Endothelial cell of hepatic sinusoid (primary cell): ENCODE results near the gene ZNF346.
"Not testable (repeated sequence)": the region's sequence is repeated elsewhere in the genome, so short reads cannot be mapped to it uniquely, and the experiment has no call there.

Experiments
- in situ Hi-C: cut with HindIII; loops from 2 replicates; pipeline ENCODE4 v1.10.0; 2017; ENCODE audit warnings: low sequenced_read_pairs

ZNF346 gene

GRCh38 chr5:177008716-177009115 lies 13.8 kb upstream of the ZNF346 start:
- in situ Hi-C loops, result no loop called here

DNA sequence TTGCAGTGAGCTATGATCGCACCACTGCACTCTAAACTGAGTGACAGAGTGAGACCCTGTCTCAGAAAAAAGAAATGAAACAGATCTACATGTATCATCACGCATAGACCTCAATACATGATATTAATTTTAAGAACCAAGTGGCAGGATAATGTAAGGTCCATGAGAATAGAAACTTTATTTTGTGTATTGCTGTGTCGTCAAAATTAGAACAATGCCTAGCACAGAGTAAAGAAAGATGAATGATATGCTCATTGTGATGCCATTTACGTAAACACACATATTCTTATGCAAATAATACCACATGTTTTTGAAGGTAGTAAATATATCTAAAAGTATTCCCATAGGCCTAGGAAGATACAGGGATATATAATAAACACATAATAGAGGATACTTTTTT lies 12.3 kb upstream of the ZNF346 start:
- in situ Hi-C loops, result no loop called here

- in situ Hi-C loops, result no loop called here
Observed at GRCh38 chr5:177015156-177015555, 7.3 kb upstream of the ZNF346 start.

DNA sequence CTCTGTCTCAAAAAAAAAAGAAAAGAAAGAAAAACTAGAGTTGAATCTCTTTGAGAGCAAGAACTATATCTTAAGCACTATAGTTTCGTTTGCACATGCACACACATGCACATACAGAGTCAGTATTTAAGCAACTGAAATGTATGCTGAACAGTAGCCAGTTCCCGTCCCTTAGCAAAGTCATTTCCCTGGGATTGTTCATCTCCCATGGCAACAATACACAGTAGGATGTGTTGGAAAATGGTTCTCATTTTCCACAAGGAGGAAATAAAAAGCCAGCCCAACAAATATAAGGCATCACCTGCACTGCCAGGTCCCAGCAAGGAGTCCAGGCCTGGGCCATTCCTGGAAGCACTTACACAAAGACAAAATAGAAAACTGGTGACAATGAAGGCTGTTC lies 4.2 kb upstream of the ZNF346 start:
- in situ Hi-C loops, result no loop called here

DNA sequence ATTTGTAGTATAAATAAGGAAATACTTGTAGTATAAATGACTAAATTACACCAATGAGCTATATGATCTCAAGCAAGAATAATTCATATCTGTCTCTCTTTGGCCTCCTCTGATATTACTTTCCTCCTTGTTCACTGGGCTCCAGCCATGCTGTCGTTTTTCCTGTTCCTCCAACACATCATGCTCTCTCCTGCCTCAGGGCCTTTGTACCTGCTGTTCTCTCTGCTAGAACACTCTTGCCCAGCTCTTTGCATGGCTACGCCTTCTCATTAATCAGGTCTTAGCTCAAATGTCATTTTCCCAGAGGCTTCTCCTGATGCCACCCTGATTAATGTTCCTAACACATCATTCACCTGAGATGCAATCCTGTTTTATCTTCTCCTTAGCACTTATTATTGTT lies 2.5 kb upstream of the ZNF346 start:
- in situ Hi-C loops, result no loop called here

- in situ Hi-C loops, result no loop called here
Observed at GRCh38 chr5:177023303-177023664, 788 bp downstream of the ZNF346 start.

- in situ Hi-C loops, result no loop called here
Observed at GRCh38 chr5:177024559-177024958, 2.1 kb downstream of the ZNF346 start.

DNA sequence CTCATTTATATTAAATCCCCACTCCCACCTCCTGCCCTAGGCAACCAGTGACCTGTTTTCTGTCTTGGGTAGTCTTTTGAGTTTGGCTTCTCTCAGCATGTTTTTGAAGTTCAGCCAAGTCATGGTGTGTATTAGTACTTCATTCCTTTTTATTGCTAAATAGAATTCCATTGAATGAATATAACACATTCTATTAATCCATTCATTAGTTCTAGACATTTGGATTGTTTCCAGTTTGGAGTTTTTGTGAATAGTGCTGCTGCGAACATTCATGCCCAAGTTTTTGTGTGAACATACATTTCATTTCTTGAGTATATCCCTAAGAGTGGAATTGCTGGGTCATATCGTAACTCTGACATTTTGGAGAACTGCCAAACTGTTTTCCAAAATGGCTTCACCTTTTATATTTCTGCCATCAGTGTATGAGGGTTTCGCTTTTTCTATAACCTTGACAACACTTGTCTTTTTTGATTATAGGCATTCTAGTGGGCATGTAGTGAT lies 2.7 kb downstream of the ZNF346 start:
- in situ Hi-C loops, result no loop called here

DNA sequence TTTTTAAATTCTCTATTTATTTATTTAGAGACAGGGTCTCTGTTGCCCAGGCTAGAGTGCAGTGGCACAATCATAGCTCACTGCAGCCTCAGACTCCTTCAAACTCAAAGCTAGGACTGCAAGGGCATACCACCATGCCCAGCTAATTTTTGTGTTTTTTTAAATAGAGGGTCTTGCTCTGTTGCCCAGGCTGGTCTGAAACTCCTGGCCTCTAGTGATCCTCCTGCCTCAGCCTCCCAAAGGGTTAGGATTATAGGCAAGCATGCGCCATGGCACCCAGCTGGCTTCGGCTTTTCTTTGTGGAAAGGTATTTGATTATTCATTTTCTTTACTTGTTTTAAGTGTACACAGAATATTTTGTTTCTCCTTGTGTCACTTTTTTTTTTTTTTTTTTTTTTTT lies 5.2 kb downstream of the ZNF346 start:
- in situ Hi-C loops, result no loop called here

DNA sequence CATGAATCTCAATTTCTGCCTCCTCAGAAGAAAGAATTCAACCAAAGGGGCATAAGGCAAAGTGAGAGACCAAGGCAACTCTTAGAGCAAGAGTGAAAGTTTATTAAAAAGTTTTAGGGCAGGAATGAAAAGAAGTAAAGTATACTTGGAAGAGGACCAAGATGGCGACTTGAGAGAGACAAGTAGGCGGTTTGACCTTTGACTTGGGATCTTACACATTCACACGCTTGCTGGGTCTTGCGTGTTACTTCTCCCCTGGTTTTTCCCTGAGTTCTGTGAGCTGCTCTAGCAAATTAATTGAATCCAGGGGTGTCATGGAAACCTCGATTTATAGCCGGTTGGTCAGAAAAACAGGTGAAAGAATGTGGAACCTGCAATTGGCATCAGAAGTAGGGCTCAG lies 7.0 kb downstream of the ZNF346 start:
- in situ Hi-C loops, result no loop called here

DNA sequence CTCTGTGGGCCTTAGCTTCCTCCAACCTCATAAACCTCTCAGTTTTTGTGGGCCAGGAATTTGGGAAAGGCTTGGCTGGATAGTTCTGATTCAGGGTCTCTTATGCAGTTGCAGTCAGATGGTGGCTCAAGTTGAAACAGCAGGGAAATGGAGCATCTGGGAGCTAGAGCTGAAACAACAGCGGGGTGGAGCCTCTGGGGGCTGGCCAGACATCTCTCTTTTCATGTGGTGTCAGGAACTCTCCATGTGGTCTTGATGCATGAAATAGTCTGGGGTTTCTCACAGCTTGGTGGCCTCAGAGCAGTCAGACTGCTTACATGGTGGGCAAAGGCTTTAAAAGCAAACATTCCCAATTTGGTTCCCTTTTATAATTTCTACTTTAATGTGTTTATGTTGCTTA lies 13.5 kb downstream of the ZNF346 start:
- in situ Hi-C loops, result loop anchor here (5.0 kb wide), 2 partner anchors 36 to 54 kb away; no protein-coding TSS in a partner anchor

GRCh38 chr5:177036443-177036842 lies 13.9 kb downstream of the ZNF346 start:
- in situ Hi-C loops, result loop anchor here (5.0 kb wide), 2 partner anchors 36 to 54 kb away; no protein-coding TSS in a partner anchor

DNA sequence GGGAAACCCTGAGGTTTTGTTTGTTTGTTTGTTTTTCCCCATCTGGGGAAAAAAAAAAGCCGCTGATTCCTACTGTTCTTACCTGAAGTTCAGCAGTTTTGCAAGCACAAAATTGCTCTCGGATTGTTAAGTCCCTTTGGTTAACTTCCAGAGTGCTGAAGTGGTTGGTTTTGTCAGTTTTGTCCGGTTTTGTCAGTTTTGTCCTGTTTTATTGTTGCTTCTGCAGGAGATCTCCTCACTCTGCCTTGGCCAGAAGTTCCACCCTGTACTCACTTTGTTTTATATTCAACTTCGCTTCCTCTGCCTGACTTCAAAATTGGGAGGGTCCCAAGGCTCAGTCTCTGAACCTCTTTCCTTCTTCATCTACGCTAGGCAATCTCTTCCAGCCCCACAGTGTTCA lies 14.4 kb downstream of the ZNF346 start:
- in situ Hi-C loops, result loop anchor here (5.0 kb wide), 2 partner anchors 35 to 55 kb away; no protein-coding TSS in a partner anchor

GRCh38 chr5:177040814-177041420 lies 18.4 kb downstream of the ZNF346 start:
- in situ Hi-C loops, result no loop called here

DNA sequence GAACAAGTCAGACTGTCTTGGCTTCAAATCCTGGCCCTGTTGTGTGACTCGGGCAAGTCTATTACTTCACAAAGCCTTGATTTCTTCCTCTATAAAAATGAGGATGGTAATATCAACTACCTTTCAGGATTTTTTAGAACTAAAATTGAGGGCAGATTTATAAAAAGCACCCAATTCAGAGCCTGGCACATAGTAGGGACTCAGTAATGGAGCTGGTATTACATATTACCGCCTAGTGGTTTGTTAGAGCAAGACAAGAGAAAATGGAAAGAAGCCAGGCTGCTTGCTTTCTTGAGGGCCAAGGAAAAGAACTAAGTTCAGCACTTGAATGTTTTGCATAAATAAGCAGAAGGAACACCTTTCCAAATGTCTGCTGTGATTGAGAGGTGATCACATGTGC lies 19.4 kb downstream of the ZNF346 start:
- in situ Hi-C loops, result no loop called here

GRCh38 chr5:177043114-177043513 lies 20.6 kb downstream of the ZNF346 start:
- in situ Hi-C loops, result no loop called here

GRCh38 chr5:177043958-177044357 lies 21.5 kb downstream of the ZNF346 start:
- in situ Hi-C loops, result no loop called here

DNA sequence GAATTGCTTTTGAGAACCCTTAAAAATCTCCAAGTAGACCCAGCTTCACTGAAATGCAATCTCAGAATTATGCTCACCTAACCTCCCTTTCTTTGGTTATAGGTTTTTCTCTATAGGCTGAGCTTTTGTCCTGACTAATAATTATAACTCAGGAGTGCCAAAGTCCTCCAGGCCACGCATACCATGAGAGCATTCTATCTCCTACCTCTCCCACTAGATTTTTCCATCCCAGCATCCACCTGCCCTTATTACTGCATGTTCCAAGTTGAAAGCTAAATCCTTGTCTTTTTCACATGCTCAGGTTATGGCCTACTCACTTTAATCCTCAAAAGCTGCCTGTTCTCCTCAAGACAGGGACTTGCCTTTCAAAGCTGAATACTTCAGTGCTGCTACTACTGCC lies 22.1 kb downstream of the ZNF346 start:
- in situ Hi-C loops, result no loop called here

DNA sequence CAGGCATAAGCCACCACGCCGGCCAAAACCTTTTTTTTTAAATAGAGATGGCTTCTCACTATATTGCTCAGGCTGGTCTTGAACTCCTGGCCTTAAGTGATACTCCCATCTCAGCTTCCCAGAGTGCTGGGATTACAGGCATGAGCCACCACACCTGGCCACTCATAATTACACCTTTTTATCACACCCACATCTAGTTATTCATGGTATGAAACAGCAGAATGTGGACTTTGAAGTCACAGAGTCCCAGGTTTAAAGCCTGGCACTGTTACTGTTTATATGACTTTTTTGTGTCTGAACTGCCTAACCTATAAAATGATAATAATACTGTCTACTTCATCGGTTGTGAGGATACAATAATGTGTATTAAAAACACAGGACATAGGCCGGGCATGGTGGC lies 23.1 kb downstream of the ZNF346 start:
- in situ Hi-C loops, result no loop called here

- in situ Hi-C loops, result not testable (repeated sequence)
Observed at GRCh38 chr5:177048531-177048930, 26.0 kb downstream of the ZNF346 start.

DNA sequence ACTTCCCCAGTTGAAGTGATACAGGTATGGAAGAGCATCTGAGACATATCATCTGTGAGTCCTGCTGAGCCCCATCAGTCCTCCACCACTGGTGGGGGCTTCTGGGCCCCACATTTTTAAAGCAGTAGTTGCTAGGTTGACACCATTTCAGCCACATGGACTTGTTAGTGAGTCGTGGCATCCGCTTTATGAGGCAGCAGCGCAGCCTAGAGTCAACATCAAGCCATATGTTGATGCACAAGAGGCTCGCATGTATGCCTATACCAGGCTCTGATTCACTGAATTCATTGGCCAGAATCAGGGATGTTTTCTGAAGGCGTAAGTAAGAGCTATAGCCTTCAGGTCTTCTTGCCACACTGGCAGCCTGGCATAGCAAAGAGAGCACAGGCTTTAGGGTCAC lies 26.8 kb downstream of the ZNF346 start:
- in situ Hi-C loops, result no loop called here

GRCh38 chr5:177064500-177065277 lies 42.2 kb downstream of the ZNF346 start:
- in situ Hi-C loops, result no loop called here
